GM19351 (cell line): ENCODE data around the gene R3HDM2.
"Not testable (repeated sequence)": the region's sequence is repeated elsewhere in the genome, so short reads cannot be mapped to it uniquely, and the experiment has no call there.

Experiments used
- ATAC-seq: cut with Tn5 transposase; IDR thresholded peaks from one replicate; pipeline ENCODE4 v1.9.1; 2021; ENCODE audit warnings: mild to moderate bottlenecking, moderate library complexity; ENCODE audit not compliant: unreplicated experiment

Gene R3HDM2

GRCh38 chr12:57429473-57430111 is 1.3 kb downstream of the R3HDM2 start:
- ATAC-seq: no peak

GRCh38 chr12:57428965-57429364 is 1.9 kb downstream of the R3HDM2 start:
- ATAC-seq: no peak

GRCh38 chr12:57426948-57427347 is 3.9 kb downstream of the R3HDM2 start:
- not testable (repeated sequence) for ATAC-seq

GRCh38 chr12:57420482-57420881 is 10.4 kb downstream of the R3HDM2 start:
- ATAC-seq: no peak

GRCh38 chr12:57419495-57419894 is 11.3 kb downstream of the R3HDM2 start:
- no peak for ATAC-seq

- no peak for ATAC-seq
These were observed 12.6 kb downstream of the R3HDM2 start for GRCh38 chr12:57418255-57418654.

- ATAC-seq: no peak
These were observed 14.5 kb downstream of the R3HDM2 start for GRCh38 chr12:57416039-57416996.

GRCh38 chr12:57415088-57415487 is 15.8 kb downstream of the R3HDM2 start:
- ATAC-seq: no peak

- not testable (repeated sequence) for ATAC-seq
These were observed 16.7 kb downstream of the R3HDM2 start for GRCh38 chr12:57414160-57414559.

GRCh38 chr12:57410534-57410933 is 20.3 kb downstream of the R3HDM2 start:
- ATAC-seq: no peak

- no peak for ATAC-seq
These were observed 25.7 kb downstream of the R3HDM2 start for GRCh38 chr12:57404966-57405640.

- not testable (repeated sequence) for ATAC-seq
These were observed 28.7 kb downstream of the R3HDM2 start for GRCh38 chr12:57402156-57402555.

GRCh38 chr12:57401165-57401564 is 29.7 kb downstream of the R3HDM2 start:
- ATAC-seq: no peak

GRCh38 chr12:57399718-57400463 is 31.0 kb downstream of the R3HDM2 start:
- not testable (repeated sequence) for ATAC-seq

GRCh38 chr12:57397441-57397840 is 33.4 kb downstream of the R3HDM2 start:
- no peak for ATAC-seq

GRCh38 chr12:57395121-57395520 is 35.7 kb downstream of the R3HDM2 start:
- no peak for ATAC-seq

GRCh38 chr12:57390174-57390573 is 40.7 kb downstream of the R3HDM2 start:
- no peak for ATAC-seq

- no peak for ATAC-seq
These were observed 41.8 kb downstream of the R3HDM2 start for GRCh38 chr12:57389033-57389432.

GRCh38 chr12:57388425-57388824 is 42.4 kb downstream of the R3HDM2 start:
- no peak for ATAC-seq

GRCh38 chr12:57386187-57386720 is 44.6 kb downstream of the R3HDM2 start:
- no peak for ATAC-seq
